HepG2 (cell line): ENCODE measurements around the gene TLE5. TPM values are rescaled to one million over a fixed set of nuclear protein-coding genes. Genes with fewer than 3 reads are reported as not detected.

ENCODE experiments used
- ARNT2 ChIP-seq: sonication (generic); formaldehyde crosslinking; IDR thresholded peaks from 2 replicates; pipeline ENCODE4 v1.8.0; 2022; ENCODE audit warnings: mild to moderate bottlenecking, low read depth, missing genetic modification reagents, moderate library complexity
- ASH2L ChIP-seq: fragments of 300-600, 200-600 bp; sonication (generic); IDR thresholded peaks from 2 replicates; pipeline ENCODE4 v1.7.0; 2017; ENCODE audit warnings: low read depth, mild to moderate bottlenecking, moderate library complexity, mixed read lengths, low read length; ENCODE audit not compliant: insufficient read length
- FOXP1 ChIP-seq, 2 experiments: fragments of 450-650 bp in 1 of 2; IDR thresholded peaks; 2 replicates each; pipeline ENCODE4 v1.6.1; 2017 to 2018; ENCODE audit warnings: antibody characterized with exemption in 1 of 2
- HIC2 ChIP-seq: sonication (generic); formaldehyde crosslinking; IDR thresholded peaks from 2 replicates; pipeline ENCODE4 v1.9.0; 2022; ENCODE audit warnings: low read depth, missing genetic modification reagents
- HIVEP1 ChIP-seq: sonication (generic); formaldehyde crosslinking; IDR thresholded peaks from 2 replicates; pipeline ENCODE4 v1.4.0; 2020; ENCODE audit warnings: mild to moderate bottlenecking, missing genetic modification reagents
- HNRNPL ChIP-seq: fragments of 200-400 bp; formaldehyde crosslinking; IDR thresholded peaks from 2 replicates; pipeline ENCODE4 v1.6.1; 2017; ENCODE audit warnings: mild to moderate bottlenecking, low read depth, low read length
- KLF12 ChIP-seq: sonication (generic); formaldehyde crosslinking; IDR thresholded peaks from 2 replicates; pipeline ENCODE4 v1.4.0; 2020; ENCODE audit warnings: missing genetic modification reagents, borderline replicate concordance
- MIXL1 ChIP-seq: IDR thresholded peaks from 2 replicates; pipeline ENCODE4 v1.6.1; 2016
- PRPF4 ChIP-seq: fragments of 200-400 bp; formaldehyde crosslinking; IDR thresholded peaks from 2 replicates; pipeline ENCODE4 v1.6.1; 2016; ENCODE audit warnings: low read length, low read depth; ENCODE audit not compliant: poor library complexity, severe bottlenecking
- RNF2 ChIP-seq: fragments of 450-650 bp; conservative IDR thresholded peaks from 2 replicates; pipeline ENCODE4 v1.6.1; 2016; ENCODE audit warnings: low read depth
- SALL1 ChIP-seq: sonication (generic); formaldehyde crosslinking; IDR thresholded peaks from 2 replicates; pipeline ENCODE4 v1.8.0; 2022; ENCODE audit warnings: mild to moderate bottlenecking, missing genetic modification reagents
- TFE3 ChIP-seq: IDR thresholded peaks from 2 replicates; pipeline ENCODE4 v1.6.1; 2016
- ZNF121 ChIP-seq: sonication (generic); formaldehyde crosslinking; IDR thresholded peaks from 2 replicates; pipeline ENCODE4 v1.5.0; 2020; ENCODE audit warnings: mild to moderate bottlenecking, missing genetic modification reagents
- ZNF430 ChIP-seq: sonication (generic); formaldehyde crosslinking; IDR thresholded peaks from 2 replicates; pipeline ENCODE4 v1.9.0; 2021; ENCODE audit warnings: mild to moderate bottlenecking, missing genetic modification reagents
- ZNF646 ChIP-seq: sonication (generic); formaldehyde crosslinking; IDR thresholded peaks from 2 replicates; pipeline ENCODE4 v1.9.0; 2021; ENCODE audit warnings: mild to moderate bottlenecking, missing genetic modification reagents
- polyA plus RNA-seq, 8 experiments: library from polyadenylated mRNA; depleted of rRNA in 3 of 8; stranded (reverse) in 7 of 8; unstranded in 1 of 8; fragments of >200 nt; fragmentation: Illumina TruSeq in 4 of 8; extraction: Trizol in 4 of 8; gene quantifications; 2 replicates each; pipeline versions ENCODE4 v1.2.1 to v1.2.3, GENCODE V29; 2011 to 2016; ENCODE audit warnings: low read depth in 4 of 8, missing spikeins in 1 of 8, mixed read lengths in 1 of 8; ENCODE audit not compliant: insufficient read depth in 1 of 8
- total RNA-seq, 5 experiments: library from RNA; depleted of rRNA; stranded (reverse); fragments of >200 nt; fragmentation: Illumina TruSeq; extraction: Trizol; gene quantifications; 2 replicates each; pipeline ENCODE4 v1.2.3, GENCODE V29; 2016; ENCODE audit warnings: low read depth in 1 of 5

TLE5 gene
- total and polyA plus RNA-seq, 2 of the 13 experiments (the other 11 are each of a cell fraction or from before 2014, with no cell fraction given): 62.8 to 189 TPM

GRCh38 chr19:3065675-3066357 is 3.5 kb upstream of the TLE5 start (continued):
- TF ChIP-seq ZNF646 (CRISPR knock-in tag) (no peak), HIC2 (0 out of 2 replicates have a peak, but pooled peaks have one; percentile 47), FOXP1 (IDR thresholded peaks at IDR 0.05) (no peak), FOXP1 (CRISPR knock-in tag; IDR thresholded peaks at IDR 0.05) (peak; percentile 64; the same call in 1 of the 2 replicates), ASH2L (peak; percentile 33), HNRNPL (0 out of 2 replicates have a peak, but pooled peaks have one; percentile 49), ZNF430 (CRISPR knock-in tag) (peak; percentile 76; the same call in 1 of the 2 replicates), TFE3 (CRISPR knock-in tag) (peak; percentile 65), MIXL1 (CRISPR knock-in tag) (peak; percentile 57; the same call in 1 of the 2 replicates), PRPF4 (peak; percentile 22), ARNT2 (CRISPR knock-in tag) (0 out of 2 replicates have a peak, but pooled peaks have one; percentile 1), KLF12 (CRISPR knock-in tag) (peak; percentile 14; the same call in 1 of the 2 replicates), RNF2 (0 out of 2 replicates have a peak, but pooled peaks have one; percentile 37), SALL1 (CRISPR knock-in tag) (peak; percentile 94), ZNF121 (0 out of 2 replicates have a peak, but pooled peaks have one; percentile 14), HIVEP1 (CRISPR knock-in tag) (peak; percentile 82)
